ENCODE results near the gene SEPTIN8.

- TF ChIP-seq POLR2AphosphoS5 (IDR thresholded peaks at IDR 0.05; ENCODE audit: insufficient read depth, low read depth, low read length) (no peak), CTCF (IDR thresholded peaks at IDR 0.05; ENCODE audit: extremely low read depth in 1 of 2, insufficient read depth in 1 of 2, low read depth in 1 of 2, low read length in 2 of 2) (no peak), GATA2 (IDR thresholded peaks at IDR 0.05; ENCODE audit: insufficient read depth, insufficient read length, low read depth, low read length) (no peak), POLR2A (IDR thresholded peaks at IDR 0.05; ENCODE audit: low read depth, low read length) (no peak), EZH2 (IDR thresholded peaks at IDR 0.05; ENCODE audit: borderline replicate concordance, low read depth, low read length, severe bottlenecking) (no peak), FOS (IDR thresholded peaks at IDR 0.05; ENCODE audit: borderline replicate concordance, insufficient read depth, low read length) (no peak), MAX (IDR thresholded peaks at IDR 0.05; ENCODE audit: insufficient read depth, insufficient read length) (no peak), MYC (IDR thresholded peaks at IDR 0.05; ENCODE audit: low read depth, low read length) (no peak), JUN (IDR thresholded peaks at IDR 0.05; ENCODE audit: borderline replicate concordance, insufficient read depth, insufficient read length, low read depth) (no peak)
Measured at GRCh38 chr5:132775476-132775961, 1.5 kb downstream of the SEPTIN8 start.

Data from endothelial cell of umbilical vein (primary cell).